ENCODE measurements around the gene ZNF862.

ZNF862 gene

DNA sequence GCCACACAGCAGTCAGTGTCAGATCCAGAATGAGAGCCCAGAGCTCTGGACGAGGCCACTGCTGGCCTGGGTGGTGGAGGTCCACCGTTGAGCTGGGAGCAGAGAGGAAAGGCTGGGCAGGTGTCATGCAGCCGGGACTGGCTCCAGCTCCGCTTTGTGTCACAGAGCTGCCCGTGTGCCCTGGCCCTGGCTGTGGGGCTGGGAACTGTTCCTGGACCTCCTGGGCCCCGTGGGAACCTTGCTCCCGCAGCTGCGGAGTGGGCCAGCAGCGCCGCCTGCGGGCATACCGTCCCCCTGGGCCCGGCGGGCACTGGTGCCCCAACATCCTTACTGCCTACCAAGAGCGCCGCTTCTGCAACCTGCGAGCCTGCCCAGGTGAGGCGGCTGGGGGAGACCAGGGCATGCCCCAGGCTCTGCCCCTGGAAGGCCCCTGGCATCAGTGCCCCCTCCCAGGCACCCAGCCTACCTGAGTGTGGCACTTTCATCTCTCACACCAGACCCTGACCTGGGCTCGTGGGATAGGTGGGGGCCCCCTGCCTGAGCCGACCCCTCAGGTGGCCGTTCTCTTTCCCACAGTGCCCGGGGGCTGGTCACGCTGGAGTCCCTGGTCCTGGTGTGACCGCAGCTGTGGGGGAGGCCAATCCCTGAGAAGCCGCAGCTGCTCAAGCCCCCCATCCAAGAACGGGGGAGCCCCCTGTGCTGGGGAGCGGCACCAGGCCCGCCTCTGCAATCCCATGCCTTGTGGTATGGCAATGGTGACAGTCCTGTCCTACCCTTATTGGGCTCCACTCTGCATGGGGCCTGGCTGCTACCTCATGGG, 18.8 kb upstream of the ZNF862 start:
- no peak overlapping the region for H3K4me3 ChIP-seq (ENCODE audit: low read depth, low read length)
- TF ChIP-seq CTCF (IDR thresholded peaks at IDR 0.05; ENCODE audit: borderline replicate concordance, insufficient read depth, low read depth, low read length), result no peak

DNA sequence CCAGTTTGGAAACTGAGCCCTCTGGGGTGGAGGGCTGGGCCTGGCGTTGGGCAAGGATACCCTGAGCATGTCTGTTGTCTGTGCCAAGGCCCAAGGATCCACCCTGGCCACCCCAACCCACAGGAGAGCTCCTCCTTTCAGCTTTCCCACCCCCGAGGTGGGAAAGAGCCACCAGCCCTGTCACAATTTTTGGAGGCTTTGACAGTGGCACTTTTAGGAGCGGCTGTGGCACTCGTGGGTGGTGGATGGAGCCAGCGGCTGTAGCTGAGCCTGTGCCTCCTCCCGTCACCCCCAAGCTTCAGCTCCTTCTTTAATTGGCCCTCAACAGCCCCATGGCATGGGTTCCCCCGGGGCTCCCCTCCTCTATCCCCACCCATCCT, 18.2 kb upstream of the ZNF862 start:
- no peak overlapping the region for H3K4me3 ChIP-seq (ENCODE audit: low read depth, low read length)
- no peak for TF ChIP-seq CTCF (IDR thresholded peaks at IDR 0.05; ENCODE audit: borderline replicate concordance, insufficient read depth, low read depth, low read length)

GRCh38 chr7:149820622-149821190, 17.5 kb upstream of the ZNF862 start:
- H3K4me3 ChIP-seq (ENCODE audit: low read depth, low read length), result no peak overlapping the region
- no peak for TF ChIP-seq CTCF (IDR thresholded peaks at IDR 0.05; ENCODE audit: borderline replicate concordance, insufficient read depth, low read depth, low read length)

- TF ChIP-seq CTCF (IDR thresholded peaks at IDR 0.05; ENCODE audit: borderline replicate concordance, insufficient read depth, low read depth, low read length), result no peak
Observed at GRCh38 chr7:149821191-149822148, 16.7 kb upstream of the ZNF862 start.

DNA sequence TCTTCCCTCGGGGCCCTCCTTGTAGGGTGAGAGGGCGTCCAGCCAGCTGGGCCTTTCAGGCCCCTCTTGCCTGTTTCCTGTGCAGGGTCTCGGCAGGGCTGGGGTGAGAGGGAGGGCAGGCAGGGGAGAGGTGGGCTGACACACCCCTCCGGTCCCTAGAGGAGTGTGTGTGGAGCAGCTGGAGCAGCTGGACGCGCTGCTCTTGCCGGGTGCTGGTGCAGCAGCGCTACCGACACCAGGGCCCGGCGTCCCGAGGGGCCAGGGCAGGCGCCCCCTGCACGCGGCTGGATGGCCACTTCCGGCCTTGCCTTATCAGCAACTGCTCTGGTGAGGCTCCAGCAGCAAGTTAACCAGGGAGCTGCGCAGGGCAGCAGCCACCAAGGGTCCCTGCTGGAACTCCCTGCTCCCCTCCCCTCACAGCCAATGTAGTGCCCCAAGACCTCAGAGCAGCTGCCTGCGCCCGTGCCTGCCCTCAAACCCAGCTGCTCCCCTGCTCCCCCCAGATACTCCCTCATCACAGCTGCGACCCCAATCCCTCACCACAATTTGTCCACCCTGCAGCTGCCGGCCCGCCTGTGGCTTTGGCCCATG, 15.7 kb upstream of the ZNF862 start:
- H3K4me3 ChIP-seq (ENCODE audit: low read depth, low read length), result no peak overlapping the region
- TF ChIP-seq CTCF (IDR thresholded peaks at IDR 0.05; ENCODE audit: borderline replicate concordance, insufficient read depth, low read depth, low read length), result no peak

More at GRCh38 chr7:149821191-149822148, 16.7 kb upstream of the ZNF862 start:
- H3K4me3 ChIP-seq (ENCODE audit: low read depth, low read length), result no peak overlapping the region

GRCh38 chr7:149823191-149823630, 15.0 kb upstream of the ZNF862 start:
- H3K4me3 ChIP-seq (ENCODE audit: low read depth, low read length), result no peak overlapping the region
- TF ChIP-seq CTCF (IDR thresholded peaks at IDR 0.05; ENCODE audit: borderline replicate concordance, insufficient read depth, low read depth, low read length), result no peak

Data from GM12875 (cell line).